Activated B cell treated with CpG ODN at 0.5 μM for 24 hours (primary cell): Measurements from ENCODE around the gene MRPL12. TPM values are rescaled to one million over a fixed set of nuclear protein-coding genes. Genes with fewer than 3 reads are reported as not detected.

Experiments
- ATAC-seq: fragments of 200-7000 bp; cut with Tn5 transposase; one replicate; pipeline ENCODE4 v1.10.0; 2021; ENCODE audit warnings: low read depth, mild to moderate bottlenecking, moderate library complexity
- CTCF ChIA-PET: fragments of 350-600 bp; sonication (Branson Sonifier 250); formaldehyde crosslinking; loops from one replicate; lab custom pipeline; 2021; ENCODE audit warnings: antibody characterized with exemption; lab: Charles Lee
- POLR2A ChIA-PET: fragments of 350-600 bp; sonication (Branson Sonifier 250); formaldehyde crosslinking; loops from one replicate; lab custom pipeline; 2021; ENCODE audit warnings: antibody characterized with exemption; lab: Charles Lee
- DNase-seq: peaks from one replicate; pipeline ENCODE4 v3.0.0; 2022
- H3K27ac Mint-ChIP-seq: one replicate; pipeline ENCODE4 v1.8.0; 2020; ENCODE audit warnings: mixed read lengths
- H3K27me3 Mint-ChIP-seq: one replicate; pipeline ENCODE4 v1.8.0; 2021; ENCODE audit warnings: mixed read lengths
- H3K36me3 Mint-ChIP-seq: one replicate; pipeline ENCODE4 v1.8.0; 2021; ENCODE audit warnings: low read depth, mixed read lengths
- H3K4me1 Mint-ChIP-seq: one replicate; pipeline ENCODE4 v1.8.0; 2021; ENCODE audit warnings: mixed read lengths
- H3K4me3 Mint-ChIP-seq: one replicate; pipeline ENCODE4 v1.8.0; 2020; ENCODE audit warnings: mild to moderate bottlenecking, mixed read lengths
- H3K9me3 Mint-ChIP-seq: one replicate; pipeline ENCODE4 v1.8.0; 2020; ENCODE audit warnings: mixed read lengths
- CTCF ChIP-seq: fragments of 200-600 bp; IDR thresholded peaks from one replicate; pipeline ENCODE4 v1.8.0; 2022; ENCODE audit warnings: antibody characterized with exemption, mild to moderate bottlenecking
- intact Hi-C: fragments of 100-400 bp; cut with micrococcal nuclease; formaldehyde crosslinking; loops from one replicate; pipeline ENCODE4 v1.15.1; 2024
- total RNA-seq: library from RNA; stranded (reverse); gene quantifications from 2 replicates; pipeline ENCODE4 v1.2.3, GENCODE V29; 2022

MRPL12 gene
- total RNA-seq, 1 donor from 2014 or later = 68.8 TPM

- Mint-ChIP-seq H3K27ac (peak overlapping the region; percentile 82), H3K4me1 (peaks cover 28% of the 10 kb centered on the region), H3K9me3 (no peaks in the 10 kb centered on the region), H3K36me3 (peaks cover 31% of the 10 kb centered on the region), H3K4me3 (peak overlapping the region; percentile 91), H3K27me3 (no peaks in the 10 kb centered on the region)
- CTCF ChIA-PET = interaction anchor here (0.8 kb wide), 1 partner anchor 10 kb away, joined by 4 read pairs; no protein-coding TSS in a partner anchor
- TF ChIP-seq CTCF = no peak
- POLR2A ChIA-PET = interaction anchor here (0.6 to 2.2 kb wide), 6 partner anchors 12 to 929 kb away, joined by 4 to 26 read pairs (median 8); partner anchors contain the start of genes ARL16, HGS, MRPL12 and NPLOC4
- ATAC-seq (peak; percentile 8), DNase-seq (no peak)
- intact Hi-C loops = loop anchor here (1.0 to 2.0 kb wide), 4 partner anchors 18 to 195 kb away; partner anchors contain the start of genes ARL16, MRPL12, NPLOC4 and P4HB
Measured at GRCh38 chr17:81665205-81666091, 37.7 kb upstream of the MRPL12 start.

GRCh38 chr17:81666092-81666341, 37.1 kb upstream of the MRPL12 start:
- TF ChIP-seq CTCF = no peak
- ChIA-PET CTCF (no interaction called here), POLR2A (interaction anchor here (0.5 to 2.2 kb wide), 9 partner anchors 10 to 433 kb away, joined by 3 to 26 read pairs (median 9); partner anchors contain the start of genes ARL16, HGS, MRPL12 and NPLOC4)
- intact Hi-C loops = loop anchor here (1.0 to 2.0 kb wide), 4 partner anchors 17 to 195 kb away; partner anchors contain the start of genes ARL16, MRPL12, NPLOC4 and P4HB
- Mint-ChIP-seq H3K9me3 (no peaks in the 10 kb centered on the region), H3K4me3 (peak overlapping the region; percentile 91), H3K27ac (peak overlapping the region; percentile 82), H3K36me3 (peaks cover 35% of the 10 kb centered on the region), H3K27me3 (no peaks in the 10 kb centered on the region), H3K4me1 (peaks cover 28% of the 10 kb centered on the region)
- no peak for ATAC-seq
- no peak for DNase-seq

GRCh38 chr17:81666342-81667191, 36.6 kb upstream of the MRPL12 start, which contains the start of the genes CCDC137 and OXLD1:
Gene CCDC137, plus strand, starts transcription at chr17:81666737. Its CDS starts 30 bp downstream, at chr17:81666767.
Gene OXLD1, minus strand, starts transcription at chr17:81666605. Its CDS starts 28 bp downstream, at chr17:81666577.
- H3K36me3 Mint-ChIP-seq = peaks cover 41% of the 10 kb centered on the region
- POLR2A ChIA-PET = interaction anchor here (0.5 to 2.2 kb wide), 11 partner anchors 9 to 440 kb away, joined by 3 to 26 read pairs (median 4); partner anchors contain the start of genes ACTG1, ARL16, HGS and MRPL12
- CTCF ChIA-PET = no interaction called here
- no peak for TF ChIP-seq CTCF
- intact Hi-C loops = loop anchor here (1.0 to 2.0 kb wide), 4 partner anchors 17 to 194 kb away; partner anchors contain the start of genes ARL16, MRPL12, NPLOC4 and P4HB
- no peaks in the 10 kb centered on the region for H3K27me3 Mint-ChIP-seq
- H3K4me1 Mint-ChIP-seq = peaks cover 28% of the 10 kb centered on the region
- peak within 1 kb of the TSS; percentile 83 for H3K27ac Mint-ChIP-seq
- peak; percentile 98 for ATAC-seq
- no peaks in the 10 kb centered on the region for H3K9me3 Mint-ChIP-seq
- DNase-seq = peak; percentile 91
- H3K4me3 Mint-ChIP-seq = peak within 1 kb of the TSS; percentile 91

GRCh38 chr17:81667754-81668153, 35.4 kb upstream of the MRPL12 start:
- peak overlapping the region; percentile 46 for H3K27ac Mint-ChIP-seq
- ChIA-PET POLR2A (interaction anchor here (0.7 to 2.0 kb wide), 4 partner anchors 11 to 1210 kb away, joined by 3 to 25 read pairs (median 8); partner anchors contain the start of gene MRPL12), CTCF (no interaction called here)
- H3K27me3 Mint-ChIP-seq = no peaks in the 10 kb centered on the region
- H3K4me3 Mint-ChIP-seq = peak overlapping the region; percentile 91
- TF ChIP-seq CTCF = no peak
- ATAC-seq (no peak), DNase-seq (no peak)
- intact Hi-C loops = loop anchor here (2.0 kb wide), 2 partner anchors 35 to 193 kb away; partner anchors contain the start of genes MRPL12 and P4HB
- peaks cover 53% of the 10 kb centered on the region for H3K36me3 Mint-ChIP-seq
- H3K4me1 Mint-ChIP-seq = peaks cover 28% of the 10 kb centered on the region
- no peaks in the 10 kb centered on the region for H3K9me3 Mint-ChIP-seq
